Measurements from ENCODE around the gene GTPBP6.
A peak's percentile ranks its signal among the peaks of the same experiment; 100 is the strongest.
"Not testable (repeated sequence)": the region's sequence is repeated elsewhere in the genome, so short reads cannot be mapped to it uniquely, and the experiment has no call there.

The GTPBP6 gene

DNA sequence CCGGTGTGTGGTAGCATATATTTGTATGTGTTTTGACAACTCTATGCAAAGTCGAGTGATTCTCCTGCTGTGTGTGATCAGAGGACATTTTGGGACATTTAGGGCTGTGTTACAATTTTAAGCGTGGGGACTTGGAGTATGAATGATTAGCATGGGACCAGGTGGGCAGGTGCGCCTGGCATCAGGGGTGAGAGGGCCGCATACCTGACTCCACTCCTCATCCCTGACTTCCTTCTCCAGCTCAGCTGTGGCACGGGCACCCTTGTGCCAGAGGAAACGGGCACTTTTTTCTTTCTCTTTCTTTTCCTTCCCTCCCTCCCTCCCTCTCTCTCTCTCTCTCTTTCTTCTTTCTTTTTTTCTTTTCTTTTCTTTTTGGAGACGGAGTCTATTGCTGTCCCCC, 53.1 kb downstream of the GTPBP6 start:
- Histone ChIP-seq H3K36me3 (replicated peaks) (no peaks in the 10 kb centered on the region), H3K27ac (no peak overlapping the region), H3K4me3 (ENCODE audit: low read depth, low read length) (no peak overlapping the region), H3K27me3 (replicated peaks) (no peaks in the 10 kb centered on the region)
- no peak for DNase-seq
- TF ChIP-seq, protein P1, sequence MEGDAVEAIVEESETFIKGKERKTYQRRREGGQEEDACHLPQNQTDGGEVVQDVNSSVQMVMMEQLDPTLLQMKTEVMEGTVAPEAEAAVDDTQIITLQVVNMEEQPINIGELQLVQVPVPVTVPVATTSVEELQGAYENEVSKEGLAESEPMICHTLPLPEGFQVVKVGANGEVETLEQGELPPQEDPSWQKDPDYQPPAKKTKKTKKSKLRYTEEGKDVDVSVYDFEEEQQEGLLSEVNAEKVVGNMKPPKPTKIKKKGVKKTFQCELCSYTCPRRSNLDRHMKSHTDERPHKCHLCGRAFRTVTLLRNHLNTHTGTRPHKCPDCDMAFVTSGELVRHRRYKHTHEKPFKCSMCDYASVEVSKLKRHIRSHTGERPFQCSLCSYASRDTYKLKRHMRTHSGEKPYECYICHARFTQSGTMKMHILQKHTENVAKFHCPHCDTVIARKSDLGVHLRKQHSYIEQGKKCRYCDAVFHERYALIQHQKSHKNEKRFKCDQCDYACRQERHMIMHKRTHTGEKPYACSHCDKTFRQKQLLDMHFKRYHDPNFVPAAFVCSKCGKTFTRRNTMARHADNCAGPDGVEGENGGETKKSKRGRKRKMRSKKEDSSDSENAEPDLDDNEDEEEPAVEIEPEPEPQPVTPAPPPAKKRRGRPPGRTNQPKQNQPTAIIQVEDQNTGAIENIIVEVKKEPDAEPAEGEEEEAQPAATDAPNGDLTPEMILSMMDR (IDR thresholded peaks at IDR 0.05; ENCODE audit: low read depth, low read length, missing control alignments): no peak
- in situ Hi-C loops (cut with HindIII; ENCODE audit: low pct_ligation_motif_present, low sequenced_read_pairs): no loop called here

DNA sequence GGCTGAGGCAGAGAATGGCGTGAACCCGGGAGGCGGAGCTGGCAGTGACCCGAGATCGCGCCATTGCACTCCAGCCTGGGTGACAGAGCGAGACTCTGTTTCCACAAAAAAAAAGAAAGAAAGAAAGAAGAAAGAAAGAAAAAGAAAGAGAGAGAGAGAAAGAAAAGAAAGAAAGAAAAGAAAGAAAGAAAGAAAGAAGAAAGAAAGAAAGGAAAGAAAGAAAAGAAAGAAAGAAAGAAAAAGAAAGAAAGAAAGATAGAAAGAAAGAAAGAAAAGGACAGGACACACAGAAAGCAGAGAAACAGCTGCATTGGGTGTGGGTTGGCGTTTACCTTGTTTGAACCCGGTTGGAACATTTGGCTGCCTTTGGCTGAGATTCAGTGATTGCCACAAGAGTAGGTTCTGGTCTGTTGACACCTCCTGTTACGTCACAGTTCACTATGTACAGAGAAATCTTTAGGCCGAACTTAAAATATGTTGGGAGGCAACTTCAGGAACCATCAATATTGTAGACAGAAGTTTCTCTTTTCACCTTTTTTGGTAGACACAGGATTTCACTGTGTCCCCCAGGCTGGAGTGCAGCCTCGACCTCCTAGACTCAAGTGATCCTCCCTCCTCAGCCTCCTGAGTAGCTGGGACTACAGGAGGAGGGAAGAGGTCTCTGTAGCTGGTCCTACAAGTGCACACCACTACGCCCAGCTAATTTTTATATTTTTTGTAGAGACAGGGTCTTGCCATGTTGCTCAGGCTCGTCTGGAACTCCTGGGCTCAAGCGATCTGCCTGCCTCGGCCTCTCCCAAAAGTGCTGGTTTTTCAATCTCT, 53.8 kb downstream of the GTPBP6 start:
- in situ Hi-C loops (cut with HindIII; ENCODE audit: low pct_ligation_motif_present, low sequenced_read_pairs): no loop called here
- Histone ChIP-seq H3K27ac (no peak overlapping the region), H3K27me3 (replicated peaks) (no peaks in the 10 kb centered on the region), H3K4me3 (ENCODE audit: low read depth, low read length) (no peak overlapping the region), H3K36me3 (replicated peaks) (no peaks in the 10 kb centered on the region)
- DNase-seq: no peak
- TF ChIP-seq, protein P1 (IDR thresholded peaks at IDR 0.05; ENCODE audit: low read depth, low read length, missing control alignments): no peak

DNA sequence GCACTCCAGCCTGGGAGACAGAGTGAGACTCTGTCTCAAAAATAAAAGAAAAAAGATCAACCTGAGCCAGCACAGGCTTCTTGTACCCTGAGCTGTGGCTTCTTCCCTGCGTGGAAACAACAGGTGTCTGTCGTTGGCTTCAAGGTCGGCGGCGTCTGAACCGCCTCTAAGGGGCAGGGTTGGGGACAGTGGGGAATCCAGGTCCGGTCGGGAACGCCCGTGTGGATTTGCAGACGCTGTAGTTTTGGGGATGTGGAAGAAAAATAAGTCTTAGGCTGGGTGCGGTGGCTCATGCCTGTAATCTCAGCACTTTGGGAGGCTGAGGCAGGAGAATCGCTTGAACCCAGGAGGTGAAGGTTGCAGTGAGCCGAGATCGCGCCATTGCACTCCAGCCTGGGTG, 54.6 kb downstream of the GTPBP6 start:
- H3K36me3 ChIP-seq (replicated peaks); H3K27me3 ChIP-seq (replicated peaks); in situ Hi-C loops (cut with HindIII; ENCODE audit: low pct_ligation_motif_present, low sequenced_read_pairs); H3K27ac ChIP-seq; H3K4me3 ChIP-seq (ENCODE audit: low read depth, low read length); DNase-seq: not testable (repeated sequence)

DNA sequence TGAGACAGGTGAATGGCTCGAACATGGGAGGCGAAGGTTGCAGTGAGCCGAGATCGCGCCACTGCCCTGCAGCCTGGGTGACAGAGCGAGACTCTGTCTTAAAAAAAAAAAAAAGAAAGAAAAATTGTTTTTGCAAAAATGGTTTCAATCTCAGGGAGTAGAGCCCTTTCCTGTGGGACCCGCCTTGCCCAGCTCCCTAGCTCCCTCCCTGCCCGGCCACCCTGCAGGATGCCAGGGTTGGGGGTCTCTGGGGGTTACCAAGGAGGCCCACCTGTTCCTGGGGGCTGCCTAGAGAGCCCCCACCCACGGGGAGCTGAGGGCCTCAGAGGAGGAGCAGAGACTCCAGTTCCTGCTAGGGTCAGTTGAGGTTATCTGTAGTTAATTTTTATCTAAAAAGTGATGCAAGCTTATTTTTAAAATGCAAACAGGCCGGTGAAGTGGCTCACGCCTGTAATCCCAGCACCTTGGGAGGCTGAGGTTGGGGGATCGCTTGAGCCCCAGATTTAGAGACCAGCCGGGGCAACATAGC, 56.2 kb downstream of the GTPBP6 start:
- Histone ChIP-seq H3K36me3 (replicated peaks) (no peaks in the 10 kb centered on the region), H3K27me3 (replicated peaks) (no peaks in the 10 kb centered on the region), H3K27ac (no peak overlapping the region), H3K4me3 (ENCODE audit: low read depth, low read length) (no peak overlapping the region)
- TF ChIP-seq, protein P1 (IDR thresholded peaks at IDR 0.05; ENCODE audit: low read depth, low read length, missing control alignments): no peak
- no peak for DNase-seq
- in situ Hi-C loops (cut with HindIII; ENCODE audit: low pct_ligation_motif_present, low sequenced_read_pairs): no loop called here

DNA sequence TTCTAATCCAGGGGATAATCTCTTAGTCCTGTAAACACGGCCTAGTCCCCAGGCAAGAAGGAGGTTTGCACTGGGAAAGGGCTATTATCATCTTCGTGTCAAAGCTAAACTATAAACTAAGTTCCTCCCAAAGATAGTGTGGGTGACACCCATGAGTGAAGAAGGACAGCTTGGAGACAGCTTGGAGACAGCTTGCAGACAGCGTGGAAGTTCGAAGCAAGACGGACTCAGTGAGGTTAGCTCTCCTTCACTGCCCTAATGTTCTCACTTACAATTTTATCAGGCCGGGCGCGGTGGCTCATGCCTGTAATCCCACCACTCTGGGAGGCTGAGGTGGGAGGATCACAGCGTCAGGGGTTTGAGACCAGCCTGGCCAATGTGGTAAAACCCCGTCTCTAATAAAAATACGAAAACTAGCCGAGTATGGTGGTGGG, 56.7 kb downstream of the GTPBP6 start:
- DNase-seq: no peak
- no peaks in the 10 kb centered on the region for H3K36me3 ChIP-seq (replicated peaks)
- no peak overlapping the region for H3K4me3 ChIP-seq (ENCODE audit: low read depth, low read length)
- in situ Hi-C loops (cut with HindIII; ENCODE audit: low pct_ligation_motif_present, low sequenced_read_pairs): no loop called here
- no peaks in the 10 kb centered on the region for H3K27me3 ChIP-seq (replicated peaks)
- TF ChIP-seq, protein P1 (IDR thresholded peaks at IDR 0.05; ENCODE audit: low read depth, low read length, missing control alignments): no peak
- peak overlapping the region; percentile 46 for H3K27ac ChIP-seq

DNA sequence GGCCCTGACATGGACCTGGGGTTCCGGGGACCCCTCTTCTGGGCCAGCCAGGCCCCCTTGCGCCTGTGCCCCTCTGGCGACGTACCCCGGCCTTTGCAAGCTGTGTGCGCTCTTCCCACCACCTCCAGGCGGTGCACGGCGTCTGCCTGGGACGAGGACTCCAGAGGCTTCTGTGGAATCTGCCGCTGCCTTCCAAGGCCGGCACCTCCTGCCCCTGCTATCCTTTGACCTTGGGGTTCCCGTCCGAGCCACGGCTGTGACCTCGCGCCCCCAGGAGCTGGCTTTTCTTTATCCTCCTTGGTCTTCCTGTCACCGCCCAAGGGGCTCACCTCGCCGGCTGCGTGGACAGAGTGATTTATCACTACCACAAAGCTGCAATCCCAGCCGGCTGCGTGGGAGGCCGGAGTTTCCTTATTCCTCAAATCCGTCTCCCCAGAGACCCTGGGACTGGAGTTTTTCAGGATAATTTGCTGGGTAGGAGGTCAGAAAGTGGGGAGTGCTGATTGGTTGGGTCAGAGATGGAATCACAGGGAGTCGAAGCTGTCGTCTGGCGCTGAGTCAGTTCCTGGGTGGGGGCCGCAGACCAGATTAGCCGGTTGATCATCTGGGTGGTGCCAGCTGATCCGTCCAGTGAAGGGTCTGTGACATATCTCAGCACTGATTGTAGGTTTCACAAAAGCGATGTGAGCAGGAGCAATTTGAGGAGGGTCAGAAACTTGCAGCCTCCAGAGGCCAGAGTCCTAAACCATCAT, 57.3 kb downstream of the GTPBP6 start:
- Histone ChIP-seq H3K27ac (peak overlapping the region; percentile 46), H3K4me3 (ENCODE audit: low read depth, low read length) (peak overlapping the region; percentile 1), H3K27me3 (replicated peaks) (no peaks in the 10 kb centered on the region), H3K36me3 (replicated peaks) (no peaks in the 10 kb centered on the region)
- TF ChIP-seq, protein P1 (IDR thresholded peaks at IDR 0.05; ENCODE audit: low read depth, low read length, missing control alignments): peak; percentile 22
- in situ Hi-C loops (cut with HindIII; ENCODE audit: low pct_ligation_motif_present, low sequenced_read_pairs): no loop called here
- peak; percentile 68 for DNase-seq

All from brain microvascular endothelial cell (primary cell).